Lower leg skin (tissue), 4 donors: ENCODE measurements around the gene KRT78. TPM values are rescaled to one million over a fixed set of nuclear protein-coding genes. Genes with fewer than 3 reads are reported as not detected.

Experiments used
- DNase-seq, 2 donors: peaks; one replicate each; pipeline ENCODE4 v3.0.0-alpha.2; 2019; ENCODE audit warnings: low spot score in 2 of 2
- H3K4me3 ChIP-seq: fragments of 200-600 bp; sonication (generic); 2 replicates; pipeline ENCODE4 v1.5.1; 2017; ENCODE audit warnings: mild to moderate bottlenecking, low read depth; ENCODE audit not compliant: poor library complexity, severe bottlenecking
- CTCF ChIP-seq, 3 donors: fragments of 450-650 bp; IDR thresholded peaks; one replicate each; pipeline ENCODE4 v1.5.1; 2016; ENCODE audit warnings: antibody characterized with exemption in 3 of 3, mild to moderate bottlenecking in 3 of 3, moderate library complexity in 2 of 3
- POLR2A ChIP-seq, 2 donors: fragments of 450-650 bp; IDR thresholded peaks; one replicate each; pipeline ENCODE4 v1.6.1; 2016 to 2017; ENCODE audit warnings: antibody characterized with exemption in 2 of 2, mild to moderate bottlenecking in 1 of 2, moderate library complexity in 1 of 2
- whole genome bisulfite sequencing, 2 donors: methylation state at CpG; one replicate each; pipeline ENCODE4 v1.1.5; 2018; 5-methylcytosine and 5-hydroxymethylcytosine counted together
- intact Hi-C: fragments of 100-400 bp; cut with DNase I; formaldehyde crosslinking; loops from one replicate; pipeline ENCODE4 v1.15.0; 2023; ENCODE audit warnings: low total_unique reads
- total RNA-seq, 4 donors: library from RNA; depleted of rRNA; stranded (reverse); fragments of >200 nt; gene quantifications; one replicate each; pipeline ENCODE4 v1.1.0, GENCODE V29; 2016

The KRT78 gene
- total RNA-seq = 100 to 1,000 TPM; 114 to 250 (median 183) TPM

DNA sequence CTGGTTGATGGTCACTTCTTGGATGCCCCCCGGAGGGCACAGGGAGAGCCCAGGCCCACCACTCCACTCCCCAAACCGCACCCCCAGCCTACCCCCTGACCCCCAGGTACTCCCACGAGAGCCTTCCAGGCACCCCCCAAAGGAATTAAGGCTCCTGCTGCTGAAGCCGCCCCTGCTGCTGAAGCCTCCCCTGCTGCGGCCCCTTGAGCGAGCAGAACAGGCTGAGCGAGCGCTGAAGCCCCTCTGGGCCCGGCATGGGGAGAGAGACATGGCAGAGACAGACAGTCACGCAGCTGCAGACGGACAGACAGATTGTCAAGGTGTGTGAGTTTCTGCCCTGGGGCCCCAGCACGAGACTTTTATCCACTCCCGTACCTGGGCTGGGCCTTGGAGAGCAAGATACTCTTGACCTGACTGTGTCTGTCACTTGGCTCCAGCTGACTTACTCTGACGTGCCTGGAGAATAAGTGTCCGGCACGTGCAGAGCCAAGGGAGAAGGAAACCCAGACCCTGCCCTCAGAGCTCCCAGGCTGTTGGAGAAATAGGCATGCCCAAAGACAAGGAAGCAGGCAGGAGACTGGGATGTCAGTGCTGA, at the start of gene KRT78:
TSS of gene KRT78 (minus strand) at position 334 of the 595 bp plus-strand sequence. CDS start at position 270, 64 bp downstream.
- TF ChIP-seq CTCF (IDR thresholded peaks at IDR 0.05) = no peak
- no peak for TF ChIP-seq POLR2A (IDR thresholded peaks at IDR 0.05)
- WGBS, 2 donors = 71 to 75% methylated on average over 16 of the region's 16 CpGs
- DNase-seq = no peak
- no peak within 1 kb of the TSS for H3K4me3 ChIP-seq
- intact Hi-C loops = no loop called here

GRCh38 chr12:52896190-52897100, 47.7 kb upstream of the KRT78 start:
- DNase-seq = no peak
- H3K4me3 ChIP-seq = no peak overlapping the region
- intact Hi-C loops = no loop called here
- WGBS, 2 donors = 76 to 79% methylated on average over 3 of the region's 3 CpGs
- TF ChIP-seq POLR2A (IDR thresholded peaks at IDR 0.05) = no peak
- no peak for TF ChIP-seq CTCF (IDR thresholded peaks at IDR 0.05)

DNA sequence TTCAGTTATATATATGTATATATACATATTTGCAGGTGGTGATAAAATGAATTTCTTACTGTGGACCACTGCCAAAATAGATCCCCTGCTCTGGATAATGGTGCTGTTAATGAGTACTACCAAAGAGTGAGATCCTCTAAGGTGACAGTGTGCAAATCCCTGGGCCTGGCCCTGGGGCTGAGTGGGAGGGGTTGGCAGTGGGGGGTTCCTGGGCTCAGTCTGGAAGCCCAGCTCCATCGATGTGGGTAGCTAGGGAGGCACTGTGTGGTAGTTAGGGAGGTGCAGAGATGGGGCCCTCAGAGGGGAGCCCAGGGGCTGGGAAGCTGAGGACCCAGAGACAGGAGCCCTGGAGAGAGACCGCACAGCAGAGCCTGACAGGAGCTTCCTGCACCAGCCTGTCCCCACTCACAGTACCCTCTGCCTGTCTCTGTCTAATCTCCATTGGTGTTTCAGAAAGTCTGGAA, 47.0 kb upstream of the KRT78 start:
- intact Hi-C loops = no loop called here
- no peak for TF ChIP-seq POLR2A (IDR thresholded peaks at IDR 0.05)
- no peak for TF ChIP-seq CTCF (IDR thresholded peaks at IDR 0.05)
- DNase-seq = no peak
- no peak overlapping the region for H3K4me3 ChIP-seq
- 56 to 64% methylated on average over 2 of the region's 2 CpGs for WGBS, 2 donors

DNA sequence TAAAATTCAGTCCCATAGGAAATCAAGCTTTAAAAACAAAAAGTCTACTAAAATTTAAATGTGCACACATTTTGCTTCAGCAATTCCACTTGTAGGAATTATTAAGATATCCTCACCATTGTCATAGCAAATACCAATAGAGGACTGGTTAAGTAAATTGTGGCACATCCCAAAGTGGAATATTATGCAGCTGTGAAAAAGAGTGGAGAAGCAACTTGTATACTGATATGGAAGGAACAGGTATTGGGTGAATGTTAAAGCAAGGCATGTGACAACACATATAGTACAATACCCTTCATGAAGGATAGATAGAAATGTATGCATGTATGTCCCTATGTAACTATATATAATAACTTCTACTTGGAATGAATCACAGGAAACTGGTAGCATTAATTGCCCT, 44.2 kb upstream of the KRT78 start:
- DNase-seq = no peak
- TF ChIP-seq POLR2A (IDR thresholded peaks at IDR 0.05) (no peak), CTCF (IDR thresholded peaks at IDR 0.05) (no peak)
- intact Hi-C loops = no loop called here
- no peak overlapping the region for H3K4me3 ChIP-seq

- no peak overlapping the region for H3K4me3 ChIP-seq
- no peak for DNase-seq
- 85 to 88% methylated on average over 7 of the region's 7 CpGs for WGBS, 2 donors
- intact Hi-C loops = no loop called here
- TF ChIP-seq CTCF (IDR thresholded peaks at IDR 0.05) (no peak), POLR2A (IDR thresholded peaks at IDR 0.05) (no peak)
These were observed 43.5 kb upstream of the KRT78 start for GRCh38 chr12:52892207-52892852.
